Fibroblast of pulmonary artery (primary cell): ENCODE measurements around the gene GHRHR.
A peak's percentile ranks its signal among the peaks of the same experiment; 100 is the strongest.

ENCODE experiments used
- DNase-seq: peaks from one replicate; pipeline ENCODE4 v3.0.0-alpha.2; 2010; ENCODE audit warnings: low read depth
- H3K4me3 ChIP-seq: replicated peaks from 2 replicates; pipeline ENCODE4 v1.5.1; 2011; ENCODE audit warnings: low read depth, mild to moderate bottlenecking, control low read depth, low read length, moderate library complexity
- CTCF ChIP-seq: IDR thresholded peaks from 2 replicates; pipeline ENCODE4 v1.5.1; 2011; ENCODE audit warnings: mild to moderate bottlenecking, control low read depth, low read length, inconsistent platforms; ENCODE audit errors: missing control alignments

Gene GHRHR

GRCh38 chr7:30970594-30971094, 6.9 kb downstream of the GHRHR start:
- no peak for TF ChIP-seq CTCF
- no peak overlapping the region for H3K4me3 ChIP-seq
- no peak for DNase-seq

GRCh38 chr7:30971440-30971839, 7.7 kb downstream of the GHRHR start:
- no peak overlapping the region for H3K4me3 ChIP-seq
- no peak for DNase-seq
- no peak for TF ChIP-seq CTCF

- no peak for TF ChIP-seq CTCF
- no peak overlapping the region for H3K4me3 ChIP-seq
- no peak for DNase-seq
Measured at GRCh38 chr7:30971840-30972563, 8.2 kb downstream of the GHRHR start.

GRCh38 chr7:30973292-30973691, 9.5 kb downstream of the GHRHR start:
- H3K4me3 ChIP-seq: no peak overlapping the region
- no peak for TF ChIP-seq CTCF
- DNase-seq: no peak

GRCh38 chr7:30973791-30974604, 10.2 kb downstream of the GHRHR start:
- H3K4me3 ChIP-seq: no peak overlapping the region
- DNase-seq: no peak
- TF ChIP-seq CTCF: no peak

- DNase-seq: peak; percentile 66
- TF ChIP-seq CTCF: peak; percentile 75
- no peak overlapping the region for H3K4me3 ChIP-seq
Measured at GRCh38 chr7:30974605-30975255, 11.0 kb downstream of the GHRHR start.
